Measurements from ENCODE around the gene TROAP. TPM values are rescaled to one million over a fixed set of nuclear protein-coding genes. Genes with fewer than 3 reads are reported as not detected.

TROAP gene
- total and polyA plus RNA-seq, 9 donors: 0.36 to 1.6 (median 0.75) TPM; not detected in 1

- Histone ChIP-seq H3K27ac (peak within 1 kb of the TSS; percentile 83 to 87), H3K27me3 (no peaks in the 10 kb centered on the region), H3K4me1 (ENCODE audit: insufficient read depth) (peaks cover 10% of the 10 kb centered on the region), H3K36me3 (no peaks in the 10 kb centered on the region), H3K4me3 (peak within 1 kb of the TSS; percentile 89), H3K9me3 (no peaks in the 10 kb centered on the region)
- TF ChIP-seq EP300 (IDR thresholded peaks at IDR 0.05) (no peak), POLR2A (IDR thresholded peaks at IDR 0.05) (no peak), CTCF (IDR thresholded peaks at IDR 0.05) (no peak)
- peak in 3 of 5 donors; percentile 93 to 94 (median 93) for DNase-seq
- 0 to 1% (median 1%) methylated on average over 39 to 52 of the region's 52 CpGs for WGBS, 3 donors
- intact Hi-C loops (cut with DNase I): no loop called here
Observed at GRCh38 chr12:49367381-49368239, 44.6 kb downstream of the TROAP start, which contains the start of gene SPATS2. TSS of gene SPATS2 (plus strand) at chr12:49367462. CDS start at chr12:49461013, 93,551 bp downstream.

GRCh38 chr12:49368240-49368600 is 45.2 kb downstream of the TROAP start:
- 6 to 12% (median 11%) methylated on average over 3 of the region's 3 CpGs for whole genome bisulfite sequencing, 3 donors
- peak overlapping the region; percentile 89 for H3K4me3 ChIP-seq
- intact Hi-C loops (cut with DNase I): no loop called here

GRCh38 chr12:49369411-49370145 is 46.5 kb downstream of the TROAP start:
- no peak overlapping the region for H3K27ac ChIP-seq
- intact Hi-C loops (cut with DNase I): no loop called here
- peak in 3 of 5 donors; percentile 32 to 46 (median 40) for DNase-seq

More at GRCh38 chr12:49368240-49368600, 45.2 kb downstream of the TROAP start:
- TF ChIP-seq POLR2A (IDR thresholded peaks at IDR 0.05) (no peak), EP300 (IDR thresholded peaks at IDR 0.05) (no peak)
- peak overlapping the region in 1 of 2 donors; percentile 87 for H3K27ac ChIP-seq
- H3K36me3 ChIP-seq: no peaks in the 10 kb centered on the region
- DNase-seq: no peak
- no peaks in the 10 kb centered on the region for H3K9me3 ChIP-seq
- H3K27me3 ChIP-seq: no peaks in the 10 kb centered on the region
- H3K4me1 ChIP-seq (ENCODE audit: insufficient read depth): peaks cover 10% of the 10 kb centered on the region

GRCh38 chr12:49370539-49370938 is 47.5 kb downstream of the TROAP start:
- TF ChIP-seq EP300 (IDR thresholded peaks at IDR 0.05) (no peak), CTCF (IDR thresholded peaks at IDR 0.05) (no peak), POLR2A (IDR thresholded peaks at IDR 0.05) (no peak)
- intact Hi-C loops (cut with DNase I): no loop called here
- WGBS, 3 donors: 90 to 94% (median 90%) methylated on average over 6 of the region's 6 CpGs
- H3K27me3 ChIP-seq: no peaks in the 10 kb centered on the region
- peaks cover 10% of the 10 kb centered on the region for H3K4me1 ChIP-seq (ENCODE audit: insufficient read depth)
- H3K9me3 ChIP-seq: no peaks in the 10 kb centered on the region
- H3K27ac ChIP-seq: no peak overlapping the region
- no peak overlapping the region for H3K4me3 ChIP-seq
- no peak for DNase-seq
- H3K36me3 ChIP-seq: no peaks in the 10 kb centered on the region

More at GRCh38 chr12:49369411-49370145, 46.5 kb downstream of the TROAP start:
- H3K27me3 ChIP-seq: no peaks in the 10 kb centered on the region
- no peak overlapping the region for H3K4me3 ChIP-seq
- no peaks in the 10 kb centered on the region for H3K36me3 ChIP-seq
- H3K9me3 ChIP-seq: no peaks in the 10 kb centered on the region
- H3K4me1 ChIP-seq (ENCODE audit: insufficient read depth): peaks cover 10% of the 10 kb centered on the region
- TF ChIP-seq EP300 (IDR thresholded peaks at IDR 0.05): no peak
- peak in 2 of 3 donors; percentile 16 to 32 for TF ChIP-seq CTCF (IDR thresholded peaks at IDR 0.05)
- 25 to 31% (median 28%) methylated on average over 6 of the region's 6 CpGs for WGBS, 3 donors

All from ovary (tissue), 9 donors.